H1 (cell line): Measurements from ENCODE around the gene MRPS2. TPM values are rescaled to one million over a fixed set of nuclear protein-coding genes. Genes with fewer than 3 reads are reported as not detected.

Source experiments
- CTCF ChIA-PET: fragments of 300-600 bp; sonication (Branson Sonifier 250); formaldehyde crosslinking; loops from one replicate; lab custom pipeline; 2021; ENCODE audit not compliant: partially characterized antibody; lab: Charles Lee
- POLR2A ChIA-PET: fragments of 300-600 bp; sonication (Branson Sonifier 250); formaldehyde crosslinking; loops from one replicate; lab custom pipeline; 2021; ENCODE audit warnings: inconsistent platforms; ENCODE audit not compliant: partially characterized antibody; lab: Charles Lee
- DNase-seq, 2 experiments: peaks; one replicate each; pipeline versions ENCODE4 v3.0.0 to v3.0.0-alpha.2; 2010 to 2022; ENCODE audit warnings: low spot score in 2 of 2, low read depth in 1 of 2, mixed read lengths in 1 of 2
- FAIRE-seq: peaks from 2 replicates; lab custom pipeline; 2011; peaks lifted over from hg19 to GRCh38; lab: Jason Lieb, UNC
- H2AFZ ChIP-seq: 2 replicates; pipeline ENCODE4 v1.8.1; 2012; ENCODE audit warnings: low read length, inconsistent platforms
- H2AK5ac ChIP-seq: 2 replicates; pipeline ENCODE4 v1.6.1; 2013; ENCODE audit warnings: low read depth, low read length
- H2BK120ac ChIP-seq: replicated peaks from 2 replicates; pipeline ENCODE3; 2013; ENCODE audit warnings: low read depth, low read length, inconsistent platforms
- H2BK12ac ChIP-seq: 2 replicates; pipeline ENCODE4 v1.6.1; 2013; ENCODE audit warnings: low read depth, low read length
- H2BK15ac ChIP-seq: 2 replicates; pipeline ENCODE4 v1.6.1; 2013; ENCODE audit warnings: low read length
- H2BK20ac ChIP-seq: 2 replicates; pipeline ENCODE4 v1.6.1; 2013; ENCODE audit warnings: low read length
- H2BK5ac ChIP-seq: 2 replicates; pipeline ENCODE4 v1.6.1; 2013; ENCODE audit warnings: low read depth, low read length
- H3K14ac ChIP-seq: 2 replicates; pipeline ENCODE4 v1.6.1; 2013; ENCODE audit warnings: inconsistent platforms; ENCODE audit not compliant: insufficient read length
- H3K18ac ChIP-seq: 2 replicates; pipeline ENCODE4 v1.6.1; 2013; ENCODE audit warnings: low read length; ENCODE audit errors: extremely low read depth
- H3K23ac ChIP-seq: 2 replicates; pipeline ENCODE4 v1.6.1; 2013; ENCODE audit warnings: inconsistent platforms; ENCODE audit not compliant: insufficient read length
- H3K23me2 ChIP-seq: 2 replicates; pipeline ENCODE4 v1.6.1; 2013; ENCODE audit warnings: low read depth, low read length
- H3K27ac ChIP-seq: 2 replicates; pipeline ENCODE4 v1.6.1; 2011; ENCODE audit warnings: low read depth, low read length, inconsistent platforms
- H3K27me3 ChIP-seq, 4 experiments: replicated peaks in 1 of 4; 1 replicate in 1 of 4; 2 replicates in 3 of 4; pipeline versions ENCODE4 v1.6.1 to v1.8.1; 2011 to 2013; ENCODE audit warnings: low read length in 3 of 4, mild to moderate bottlenecking in 3 of 4, inconsistent platforms in 2 of 4, mixed read lengths in 2 of 4, moderate library complexity in 1 of 4; ENCODE audit not compliant: control insufficient read depth in 3 of 4, insufficient read depth in 3 of 4; ENCODE audit errors: extremely low read depth in 1 of 4
- H3K36me3 ChIP-seq, 4 experiments: 2 replicates each; pipeline versions ENCODE4 v1.6.1 to v1.8.1; 2011 to 2013; ENCODE audit warnings: mild to moderate bottlenecking in 4 of 4, low read length in 3 of 4, moderate library complexity in 2 of 4, control low read depth in 1 of 4, inconsistent platforms in 1 of 4; ENCODE audit not compliant: insufficient read depth in 4 of 4, control insufficient read depth in 2 of 4
- H3K4ac ChIP-seq: replicated peaks from 2 replicates; pipeline ENCODE3; 2013; ENCODE audit warnings: low read length, low read depth, mixed read lengths, inconsistent platforms; ENCODE audit not compliant: insufficient read length
- H3K4me1 ChIP-seq, 4 experiments: replicated peaks in 1 of 4; 1 replicate in 1 of 4; 2 replicates in 3 of 4; pipeline versions ENCODE4 v1.6.1 to v1.8.1; 2011 to 2013; ENCODE audit warnings: low read length in 3 of 4, inconsistent platforms in 2 of 4, mixed read lengths in 1 of 4; ENCODE audit not compliant: insufficient read depth in 4 of 4, control insufficient read depth in 3 of 4
- H3K4me2 ChIP-seq, 2 experiments: 2 replicates each; pipeline versions ENCODE4 v1.6.1 to v1.8.1; 2011 to 2013; ENCODE audit warnings: low read depth in 2 of 2, low read length in 2 of 2, control low read depth in 1 of 2, inconsistent platforms in 1 of 2, mild to moderate bottlenecking in 1 of 2; ENCODE audit not compliant: insufficient read depth in 1 of 2
- H3K4me3 ChIP-seq, 4 experiments: fragments of 200-600, 300-600 bp in 1 of 4; sonication (generic), shearing (Covaris generic), sonication (Bioruptor Twin) in 1 of 4; 2 replicates each; pipeline versions ENCODE4 v1.5.1 to v1.8.1; 2011 to 2016; ENCODE audit warnings: low read length in 4 of 4, low read depth in 3 of 4, control low read depth in 2 of 4, inconsistent platforms in 2 of 4, mild to moderate bottlenecking in 2 of 4, mixed read lengths in 1 of 4, moderate library complexity in 1 of 4; ENCODE audit not compliant: insufficient read depth in 2 of 4; ENCODE audit errors: extremely low read depth in 1 of 4
- H3K56ac ChIP-seq: replicated peaks from 2 replicates; pipeline ENCODE3; 2013; ENCODE audit warnings: low read depth, mild to moderate bottlenecking, mixed read lengths, low read length, inconsistent platforms; ENCODE audit not compliant: insufficient read length
- H3K79me1 ChIP-seq: 2 replicates; pipeline ENCODE4 v1.6.1; 2013; ENCODE audit warnings: low read depth, low read length, control low read depth
- H3K79me2 ChIP-seq, 2 experiments: 2 replicates each; pipeline versions ENCODE4 v1.6.1 to v1.8.1; 2012 to 2013; ENCODE audit warnings: low read length in 2 of 2, mild to moderate bottlenecking in 2 of 2, inconsistent platforms in 1 of 2; ENCODE audit not compliant: insufficient read depth in 2 of 2, control insufficient read depth in 1 of 2
- H3K9ac ChIP-seq, 4 experiments: replicated peaks in 1 of 4; 1 replicate in 1 of 4; 2 replicates in 3 of 4; pipeline versions ENCODE4 v1.6.1 to v1.8.1; 2011 to 2013; ENCODE audit warnings: low read depth in 3 of 4, low read length in 3 of 4, control low read depth in 2 of 4, mild to moderate bottlenecking in 2 of 4, moderate library complexity in 2 of 4, inconsistent platforms in 1 of 4; ENCODE audit errors: extremely low read depth in 1 of 4
- H3K9me3 ChIP-seq, 2 experiments: 2 replicates each; pipeline versions ENCODE4 v1.6.1 to v1.8.1; 2012 to 2013; ENCODE audit warnings: mild to moderate bottlenecking in 2 of 2, moderate library complexity in 2 of 2, control low read depth in 1 of 2, inconsistent platforms in 1 of 2, low read depth in 1 of 2, low read length in 1 of 2, mixed read lengths in 1 of 2; ENCODE audit not compliant: insufficient read depth in 2 of 2
- H4K20me1 ChIP-seq, 2 experiments: replicated peaks in 1 of 2; 2 replicates each; pipeline versions ENCODE3 to v1.8.1; 2011 to 2013; ENCODE audit warnings: inconsistent platforms in 2 of 2, low read length in 2 of 2, mild to moderate bottlenecking in 1 of 2; ENCODE audit not compliant: insufficient read depth in 2 of 2, control insufficient read depth in 1 of 2
- H4K5ac ChIP-seq: 2 replicates; pipeline ENCODE4 v1.6.1; 2013; ENCODE audit warnings: low read length, low read depth, mixed read lengths, inconsistent platforms; ENCODE audit not compliant: insufficient read length
- H4K8ac ChIP-seq: 2 replicates; pipeline ENCODE4 v1.8.0; 2013; ENCODE audit warnings: mild to moderate bottlenecking, moderate library complexity, low read length, inconsistent platforms; ENCODE audit not compliant: insufficient read depth; ENCODE audit errors: extremely low read depth
- H4K91ac ChIP-seq: replicated peaks from 2 replicates; pipeline ENCODE3; 2013; ENCODE audit warnings: low read length, mixed read lengths, inconsistent platforms; ENCODE audit not compliant: insufficient read length
- CTCF ChIP-seq, 3 experiments: IDR thresholded peaks; 1 replicate in 2 of 3; 2 replicates in 1 of 3; pipeline versions ENCODE4 v1.5.1 to v1.6.1; 2011; ENCODE audit warnings: low read length in 3 of 3, mild to moderate bottlenecking in 3 of 3, inconsistent platforms in 2 of 3, low read depth in 1 of 3, moderate library complexity in 1 of 3; ENCODE audit not compliant: insufficient read depth in 1 of 3; ENCODE audit errors: control extremely low read depth in 1 of 3
- EP300 ChIP-seq, 2 experiments: IDR thresholded peaks; 1 replicate in 1 of 2; 2 replicates in 1 of 2; pipeline ENCODE4 v1.6.1; 2011 to 2012; ENCODE audit warnings: low read depth in 2 of 2, low read length in 2 of 2, mild to moderate bottlenecking in 2 of 2, borderline replicate concordance in 1 of 2, inconsistent platforms in 1 of 2, moderate library complexity in 1 of 2
- SUZ12 ChIP-seq: fragments of 200-600 bp; sonication (generic); IDR thresholded peaks from 2 replicates; pipeline ENCODE4 v1.6.1; 2012; ENCODE audit warnings: mild to moderate bottlenecking, inconsistent platforms, low read length, moderate library complexity, mixed read lengths
- WGBS, 2 experiments: shearing (Covaris generic) in 1 of 2; methylation state at CpG; one replicate each; pipeline versions ENCODE4 v1.1.6 to v1.1.7; 2013 to 2015; ENCODE audit warnings: low lambda C conversion rate in 2 of 2, mixed read lengths in 2 of 2, inconsistent platforms in 1 of 2, low coverage in 1 of 2, missing lambda C conversion rate in 1 of 2; ENCODE audit not compliant: insufficient replicate concordance in 2 of 2, insufficient coverage in 1 of 2, insufficient read length in 1 of 2; ENCODE audit errors: extremely low coverage in 1 of 2, missing lambda C conversion rate in 1 of 2; 5-methylcytosine and 5-hydroxymethylcytosine counted together
- polyA plus RNA-seq, 7 experiments: library from polyadenylated mRNA; depleted of rRNA in 3 of 7; stranded (reverse) in 5 of 7; unstranded in 2 of 7; fragments of >200 nt in 5 of 7; fragments of 200-250 nt in 2 of 7; gene quantifications; 1 replicate in 5 of 7; 2 replicates in 1 of 7; 4 replicates in 1 of 7; pipeline versions ENCODE4 v1.2.1 to v1.2.3, GENCODE V29; 2011 to 2013; ENCODE audit warnings: missing spikeins in 2 of 7, mixed read lengths in 2 of 7
- total RNA-seq: library from RNA; stranded (reverse); fragmentation: NEBNext Ultra II Directional; extraction: Animal tissue kit (Norgen Biotek cat#: 25700); gene quantifications from 2 replicates; pipeline ENCODE4 v1.2.1, GENCODE V29; 2021
- TF ChIP-seq, protein P1 (sequence below): IDR thresholded peaks from 2 replicates; pipeline ENCODE4 v1.6.1; 2011; ENCODE audit warnings: low read depth, mild to moderate bottlenecking, low read length; ENCODE audit not compliant: insufficient read depth
- TF ChIP-seq, protein P2 (sequence below): IDR thresholded peaks from 2 replicates; pipeline ENCODE4 v1.6.1; 2012; ENCODE audit warnings: inconsistent platforms

Gene MRPS2
- total and polyA plus RNA-seq, 2 of the 8 experiments (the other 6 are each of a cell fraction or from before 2014, with no cell fraction given): 78.6 to 476 TPM

- Histone ChIP-seq H2AK5ac (no peak overlapping the region), H3K9ac (no peak overlapping the region), H4K91ac (no peak overlapping the region), H3K4me3 (no peak overlapping the region), H3K4ac (no peak overlapping the region), H3K36me3 (no peaks in the 10 kb centered on the region), H2BK12ac (no peak overlapping the region), H3K23ac (no peak overlapping the region), H3K4me1 (peaks cover 0 to 12% (median 6%) of the 10 kb centered on the region in 4 experiments; a peak in 5 of 7 replicates), H4K20me1 (no peaks in the 10 kb centered on the region), H3K79me1 (no peaks in the 10 kb centered on the region), H3K79me2 (no peaks in the 10 kb centered on the region), H2BK5ac (no peak overlapping the region), H3K4me2 (no peak overlapping the region), H2BK20ac (no peak overlapping the region), H3K14ac (no peak overlapping the region), H3K56ac (peak overlapping the region; percentile 6), H3K27ac (no peak overlapping the region), H3K18ac (no peak overlapping the region), H4K8ac (peak overlapping the region; percentile 85; the same call in 1 of the 2 replicates), H4K5ac (no peak overlapping the region), H2BK15ac (no peak overlapping the region), H3K9me3 (no peaks in the 10 kb centered on the region), H3K27me3 (no peaks in the 10 kb centered on the region), H3K23me2 (no peaks in the 10 kb centered on the region), H2BK120ac (no peak overlapping the region), H2AFZ (no peak overlapping the region)
- ChIA-PET POLR2A (interaction anchor here (1.0 kb wide), 1 partner anchor 42 kb away, joined by 3 read pairs; no protein-coding TSS in a partner anchor), CTCF (interaction anchor here (1.0 to 3.0 kb wide), 3 partner anchors 8 to 18 kb away, joined by 4 to 14 read pairs (median 7); no protein-coding TSS in a partner anchor)
- DNase-seq (no peak), FAIRE-seq (no peak)
- TF ChIP-seq SUZ12 (no peak), CTCF (IDR thresholded peaks at IDR 0.05; ENCODE audit: control extremely low read depth in 1 of 3, insufficient read depth in 1 of 3, low read depth in 1 of 3, low read length in 3 of 3) (peak in 2 of 3 experiments; percentile 28 to 33; a peak in 2 of 4 replicates), EP300 (IDR thresholded peaks at IDR 0.05; ENCODE audit: borderline replicate concordance in 1 of 2, low read depth in 2 of 2, low read length in 2 of 2) (no peak)
- TF ChIP-seq, protein P1, sequence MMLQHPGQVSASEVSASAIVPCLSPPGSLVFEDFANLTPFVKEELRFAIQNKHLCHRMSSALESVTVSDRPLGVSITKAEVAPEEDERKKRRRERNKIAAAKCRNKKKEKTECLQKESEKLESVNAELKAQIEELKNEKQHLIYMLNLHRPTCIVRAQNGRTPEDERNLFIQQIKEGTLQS: no peak
- TF ChIP-seq, protein P2, sequence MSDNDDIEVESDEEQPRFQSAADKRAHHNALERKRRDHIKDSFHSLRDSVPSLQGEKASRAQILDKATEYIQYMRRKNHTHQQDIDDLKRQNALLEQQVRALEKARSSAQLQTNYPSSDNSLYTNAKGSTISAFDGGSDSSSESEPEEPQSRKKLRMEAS: peak; percentile 44; the same call in 1 of the 2 replicates
- WGBS, 2 experiments: 87% methylated on average over 21 of the region's 21 CpGs; no CpG with 5 or more reads in 1 of the 2 experiments
Observed at GRCh38 chr9:135523521-135524129, 23.1 kb downstream of the MRPS2 start.
